ENCODE measurements around the gene ADAM12.

GRCh38 chr10:126224967-126225671 is 163.2 kb downstream of the ADAM12 start:
- no peak for TF ChIP-seq CTCF (tag by site-specific recombination; IDR thresholded peaks at IDR 0.05)
- TF ChIP-seq TCF7L2 (IDR thresholded peaks at IDR 0.05; ENCODE audit: borderline replicate concordance, low read depth, low read length): no peak
- TF ChIP-seq YY1 (tag by site-specific recombination; IDR thresholded peaks at IDR 0.05): no peak
- TF ChIP-seq ZNF184 (tag by site-specific recombination; IDR thresholded peaks at IDR 0.05): no peak
- TF ChIP-seq ZNF274 (IDR thresholded peaks at IDR 0.05; ENCODE audit: low read length): no peak
- TF ChIP-seq ZNF274 (tag by site-specific recombination; IDR thresholded peaks at IDR 0.05; ENCODE audit: borderline replicate concordance): no peak
- no peak for TF ChIP-seq ZBTB26 (tag by site-specific recombination; optimal IDR thresholded peaks at IDR 0.05)
- TF ChIP-seq ZNF404 (tag by site-specific recombination; IDR thresholded peaks at IDR 0.05): no peak
- TF ChIP-seq ZSCAN18 (tag by site-specific recombination; IDR thresholded peaks at IDR 0.05): no peak
